Measurements from ENCODE around the gene TTLL11.
"Not testable (repeated sequence)": the region's sequence is repeated elsewhere in the genome, so short reads cannot be mapped to it uniquely, and the experiment has no call there.

Gene TTLL11

DNA sequence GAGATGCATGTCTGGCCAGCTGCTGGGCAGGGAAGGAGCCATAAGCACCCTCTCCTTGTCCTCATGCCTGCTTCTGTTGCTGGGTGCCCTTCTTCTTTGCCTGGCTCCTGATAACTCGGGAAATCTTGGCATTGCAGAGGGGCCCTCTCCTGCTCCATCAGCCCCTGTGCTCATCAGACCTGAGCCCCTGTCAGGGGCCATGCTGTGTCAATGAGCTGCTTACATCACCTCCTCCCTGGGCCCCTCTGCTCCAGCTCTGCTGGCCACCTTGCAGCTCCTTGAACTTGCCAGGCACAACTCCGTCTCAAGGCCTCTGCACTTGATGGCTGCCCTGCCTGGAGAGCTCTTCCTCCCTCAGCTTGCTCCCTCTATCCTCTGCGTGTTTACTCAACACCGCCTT lies 194.3 kb downstream of the TTLL11 start:
- no peak overlapping the region for H3K4me3 ChIP-seq (ENCODE audit: low read depth, low read length)
- TF ChIP-seq, protein P1, sequence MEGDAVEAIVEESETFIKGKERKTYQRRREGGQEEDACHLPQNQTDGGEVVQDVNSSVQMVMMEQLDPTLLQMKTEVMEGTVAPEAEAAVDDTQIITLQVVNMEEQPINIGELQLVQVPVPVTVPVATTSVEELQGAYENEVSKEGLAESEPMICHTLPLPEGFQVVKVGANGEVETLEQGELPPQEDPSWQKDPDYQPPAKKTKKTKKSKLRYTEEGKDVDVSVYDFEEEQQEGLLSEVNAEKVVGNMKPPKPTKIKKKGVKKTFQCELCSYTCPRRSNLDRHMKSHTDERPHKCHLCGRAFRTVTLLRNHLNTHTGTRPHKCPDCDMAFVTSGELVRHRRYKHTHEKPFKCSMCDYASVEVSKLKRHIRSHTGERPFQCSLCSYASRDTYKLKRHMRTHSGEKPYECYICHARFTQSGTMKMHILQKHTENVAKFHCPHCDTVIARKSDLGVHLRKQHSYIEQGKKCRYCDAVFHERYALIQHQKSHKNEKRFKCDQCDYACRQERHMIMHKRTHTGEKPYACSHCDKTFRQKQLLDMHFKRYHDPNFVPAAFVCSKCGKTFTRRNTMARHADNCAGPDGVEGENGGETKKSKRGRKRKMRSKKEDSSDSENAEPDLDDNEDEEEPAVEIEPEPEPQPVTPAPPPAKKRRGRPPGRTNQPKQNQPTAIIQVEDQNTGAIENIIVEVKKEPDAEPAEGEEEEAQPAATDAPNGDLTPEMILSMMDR (conservative IDR thresholded peaks at IDR 0.05; ENCODE audit: low read depth, low read length) = no peak
- DNase-seq (ENCODE audit: low read depth) = no peak

DNA sequence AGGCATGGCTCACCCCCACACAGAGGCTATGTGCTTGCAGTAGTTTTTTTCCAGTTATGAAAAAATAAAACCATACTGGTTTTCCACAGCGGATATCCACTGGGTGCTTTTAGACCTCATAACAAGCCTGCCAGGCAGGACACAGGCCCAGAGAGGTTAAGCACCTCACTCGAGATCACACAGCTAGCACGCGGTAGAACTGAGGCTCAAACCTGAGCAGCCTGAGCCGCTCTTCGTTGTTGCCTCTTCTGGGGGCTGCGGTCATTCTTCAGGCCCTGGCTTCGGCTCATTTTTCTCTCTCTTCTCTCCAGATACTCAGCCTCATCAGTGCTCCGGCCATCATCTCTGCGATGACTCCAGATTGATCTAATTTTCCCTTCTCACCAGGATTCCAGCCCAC lies 196.0 kb downstream of the TTLL11 start:
- DNase-seq (ENCODE audit: low read depth) = no peak
- no peak overlapping the region for H3K4me3 ChIP-seq (ENCODE audit: low read depth, low read length)
- TF ChIP-seq, protein P1 (conservative IDR thresholded peaks at IDR 0.05; ENCODE audit: low read depth, low read length) = no peak

DNA sequence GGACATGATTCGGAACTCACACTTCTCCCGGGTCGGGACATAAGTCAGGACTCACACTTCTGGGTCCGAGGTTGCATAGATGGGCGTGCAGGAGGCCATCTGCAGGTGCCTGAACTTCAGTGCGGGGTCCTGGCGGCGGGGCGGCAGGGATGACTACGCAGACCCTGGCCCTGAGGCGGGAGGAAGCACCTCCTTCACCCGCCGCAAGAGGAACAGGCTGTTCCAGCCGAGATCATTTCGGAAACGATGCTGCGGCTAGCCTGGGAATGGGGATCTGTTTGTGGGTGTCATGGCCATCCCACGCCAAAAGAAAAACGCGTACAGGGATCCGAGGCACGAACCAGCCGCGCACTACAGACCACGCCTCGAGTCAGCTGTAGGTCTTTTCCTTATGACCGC lies 196.6 kb downstream of the TTLL11 start:
- DNase-seq (ENCODE audit: low read depth) = no peak
- TF ChIP-seq, protein P1 (conservative IDR thresholded peaks at IDR 0.05; ENCODE audit: low read depth, low read length) = no peak
- H3K4me3 ChIP-seq (ENCODE audit: low read depth, low read length) = no peak overlapping the region

DNA sequence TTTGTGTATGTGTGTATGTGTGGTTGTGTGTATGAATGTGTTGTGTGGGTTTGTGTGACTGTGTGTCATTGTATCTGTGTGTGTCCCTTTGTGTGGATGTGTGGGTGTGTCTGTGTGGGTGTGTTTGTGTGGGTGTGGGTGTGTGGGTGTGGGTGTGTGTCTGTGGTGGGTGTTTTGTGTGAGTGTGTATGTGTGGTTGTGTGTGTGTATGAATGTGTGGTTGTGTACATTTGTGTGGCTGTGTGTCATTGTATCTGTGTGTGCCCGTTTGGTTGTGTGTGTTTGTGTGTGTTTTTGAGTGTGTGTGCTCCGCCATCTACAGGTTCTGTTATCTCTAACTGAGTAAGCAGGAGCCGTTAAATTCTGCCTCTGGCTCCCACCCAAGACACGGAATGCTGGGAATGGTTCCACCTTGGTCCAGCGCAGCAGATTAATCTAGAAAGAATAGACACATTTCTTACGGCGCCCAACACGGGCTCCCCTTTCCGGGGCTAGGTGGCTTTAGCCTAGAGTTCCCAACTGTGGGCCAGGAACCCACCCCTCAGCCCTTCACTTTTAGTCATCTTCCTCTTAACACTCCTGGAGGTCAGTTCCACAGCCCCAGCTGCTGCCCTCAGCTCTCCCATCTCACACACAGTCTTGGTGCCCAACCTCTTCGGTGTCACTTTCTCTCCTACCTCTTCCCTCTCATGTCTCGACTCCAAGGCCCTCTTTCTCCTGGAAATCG lies 197.1 kb downstream of the TTLL11 start:
- H3K4me3 ChIP-seq (ENCODE audit: low read depth, low read length) = no peak overlapping the region
- peak; percentile 59 for DNase-seq (ENCODE audit: low read depth)
- TF ChIP-seq, protein P1 (conservative IDR thresholded peaks at IDR 0.05; ENCODE audit: low read depth, low read length) = peak; percentile 16

DNA sequence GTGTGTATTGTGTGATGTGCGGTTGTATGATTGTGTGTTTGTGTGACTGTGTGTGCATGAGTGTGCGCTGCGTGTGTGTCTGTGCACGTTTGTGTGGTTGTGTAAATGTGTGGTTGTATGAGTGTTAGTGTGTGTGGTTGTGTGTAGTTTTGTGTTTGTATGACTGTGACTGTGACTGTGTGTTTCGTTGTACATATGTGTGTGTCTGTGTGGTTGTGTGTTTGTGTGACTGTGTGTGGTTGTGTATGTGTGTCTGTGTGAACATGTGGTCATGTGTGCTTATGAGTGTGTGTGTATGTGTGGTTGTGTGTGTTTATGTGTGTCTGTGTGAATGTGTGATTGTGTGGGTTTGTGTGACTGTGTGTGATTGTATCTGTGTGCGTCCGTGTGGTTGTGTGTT lies 197.8 kb downstream of the TTLL11 start:
- no peak for DNase-seq (ENCODE audit: low read depth)
- H3K4me3 ChIP-seq (ENCODE audit: low read depth, low read length) = no peak overlapping the region
- TF ChIP-seq, protein P1 (conservative IDR thresholded peaks at IDR 0.05; ENCODE audit: low read depth, low read length) = no peak

DNA sequence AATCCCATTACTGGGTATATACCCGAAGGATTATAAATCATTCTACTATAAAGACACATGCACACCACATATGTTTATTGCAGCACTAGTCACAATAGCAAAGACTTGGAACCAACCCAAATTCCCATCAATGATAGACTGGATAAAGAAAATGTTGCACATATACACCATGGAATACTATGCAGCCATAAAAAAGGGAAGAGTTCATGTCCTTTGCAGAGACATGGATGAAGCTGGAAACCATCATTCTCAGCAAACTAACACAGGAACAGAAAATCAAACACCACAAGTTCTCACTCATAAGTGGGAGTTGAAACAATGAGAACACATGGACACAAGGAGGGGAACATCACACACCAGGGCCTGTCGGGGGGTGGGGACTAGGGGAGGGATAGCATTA lies 198.7 kb downstream of the TTLL11 start:
- H3K4me3 ChIP-seq (ENCODE audit: low read depth, low read length); DNase-seq (ENCODE audit: low read depth): not testable (repeated sequence)

DNA sequence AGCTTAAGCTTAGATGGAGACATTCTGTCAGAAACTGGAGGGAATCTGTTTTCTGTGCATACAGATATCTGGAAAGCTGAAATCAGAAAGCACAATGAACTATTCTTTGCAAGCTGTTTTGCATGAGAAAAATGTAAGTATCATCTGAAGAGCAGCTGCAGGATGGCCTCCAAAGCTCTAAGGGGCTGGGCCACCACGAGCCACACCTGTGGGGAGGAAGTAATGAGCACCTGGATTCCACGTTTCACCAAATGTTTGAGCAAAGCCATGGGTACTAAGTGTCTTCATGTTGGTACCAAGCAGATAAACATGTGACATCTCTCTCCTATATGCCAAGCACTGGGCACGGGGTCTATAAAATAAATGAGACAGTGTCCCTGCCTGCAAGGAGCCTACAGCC lies 199.3 kb downstream of the TTLL11 start:
- TF ChIP-seq, protein P1 (conservative IDR thresholded peaks at IDR 0.05; ENCODE audit: low read depth, low read length) = no peak
- H3K4me3 ChIP-seq (ENCODE audit: low read depth, low read length) = no peak overlapping the region
- DNase-seq (ENCODE audit: low read depth) = no peak
